Astrocyte of the cerebellum (primary cell): Measurements from ENCODE around the gene TMEM61.

ENCODE experiments used
- DNase-seq: peaks from one replicate; pipeline ENCODE4 v3.0.0-alpha.2; 2011; ENCODE audit warnings: low read depth
- H3K4me3 ChIP-seq: 2 replicates; pipeline ENCODE4 v1.5.1; 2011; ENCODE audit warnings: mild to moderate bottlenecking, low read depth, low read length, moderate library complexity
- in situ Hi-C: cut with HindIII; loops from 2 replicates; pipeline ENCODE4 v1.10.0; 2017; ENCODE audit warnings: low sequenced_read_pairs
- TF ChIP-seq, protein P1 (sequence below): IDR thresholded peaks from 2 replicates; pipeline ENCODE4 v1.5.1; 2012; ENCODE audit warnings: low read length, low read depth, moderate library complexity, mild to moderate bottlenecking; ENCODE audit errors: missing control alignments

The TMEM61 gene

DNA sequence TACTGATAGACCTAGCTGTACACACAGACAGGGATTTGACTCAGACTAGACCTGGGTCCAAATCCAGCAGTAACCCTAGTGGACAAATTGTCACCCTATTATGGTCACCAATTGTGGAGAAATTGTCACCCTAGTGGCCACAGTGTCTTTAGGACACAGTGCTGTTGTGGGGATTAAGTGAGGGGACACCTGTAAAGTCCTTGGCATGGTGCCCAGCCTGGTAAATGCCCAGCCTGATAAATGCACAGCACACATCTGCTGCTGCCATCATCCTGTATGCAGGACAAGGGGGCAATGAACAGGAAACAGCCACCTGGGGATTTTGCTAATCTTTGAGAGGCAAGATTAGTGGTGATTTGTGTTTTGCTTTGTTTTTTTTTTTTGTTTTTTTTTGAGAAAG is 2.3 kb downstream of the TMEM61 start:
- H3K4me3 ChIP-seq = no peak overlapping the region
- TF ChIP-seq, protein P1, sequence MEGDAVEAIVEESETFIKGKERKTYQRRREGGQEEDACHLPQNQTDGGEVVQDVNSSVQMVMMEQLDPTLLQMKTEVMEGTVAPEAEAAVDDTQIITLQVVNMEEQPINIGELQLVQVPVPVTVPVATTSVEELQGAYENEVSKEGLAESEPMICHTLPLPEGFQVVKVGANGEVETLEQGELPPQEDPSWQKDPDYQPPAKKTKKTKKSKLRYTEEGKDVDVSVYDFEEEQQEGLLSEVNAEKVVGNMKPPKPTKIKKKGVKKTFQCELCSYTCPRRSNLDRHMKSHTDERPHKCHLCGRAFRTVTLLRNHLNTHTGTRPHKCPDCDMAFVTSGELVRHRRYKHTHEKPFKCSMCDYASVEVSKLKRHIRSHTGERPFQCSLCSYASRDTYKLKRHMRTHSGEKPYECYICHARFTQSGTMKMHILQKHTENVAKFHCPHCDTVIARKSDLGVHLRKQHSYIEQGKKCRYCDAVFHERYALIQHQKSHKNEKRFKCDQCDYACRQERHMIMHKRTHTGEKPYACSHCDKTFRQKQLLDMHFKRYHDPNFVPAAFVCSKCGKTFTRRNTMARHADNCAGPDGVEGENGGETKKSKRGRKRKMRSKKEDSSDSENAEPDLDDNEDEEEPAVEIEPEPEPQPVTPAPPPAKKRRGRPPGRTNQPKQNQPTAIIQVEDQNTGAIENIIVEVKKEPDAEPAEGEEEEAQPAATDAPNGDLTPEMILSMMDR = no peak
- in situ Hi-C loops = no loop called here
- DNase-seq = no peak

DNA sequence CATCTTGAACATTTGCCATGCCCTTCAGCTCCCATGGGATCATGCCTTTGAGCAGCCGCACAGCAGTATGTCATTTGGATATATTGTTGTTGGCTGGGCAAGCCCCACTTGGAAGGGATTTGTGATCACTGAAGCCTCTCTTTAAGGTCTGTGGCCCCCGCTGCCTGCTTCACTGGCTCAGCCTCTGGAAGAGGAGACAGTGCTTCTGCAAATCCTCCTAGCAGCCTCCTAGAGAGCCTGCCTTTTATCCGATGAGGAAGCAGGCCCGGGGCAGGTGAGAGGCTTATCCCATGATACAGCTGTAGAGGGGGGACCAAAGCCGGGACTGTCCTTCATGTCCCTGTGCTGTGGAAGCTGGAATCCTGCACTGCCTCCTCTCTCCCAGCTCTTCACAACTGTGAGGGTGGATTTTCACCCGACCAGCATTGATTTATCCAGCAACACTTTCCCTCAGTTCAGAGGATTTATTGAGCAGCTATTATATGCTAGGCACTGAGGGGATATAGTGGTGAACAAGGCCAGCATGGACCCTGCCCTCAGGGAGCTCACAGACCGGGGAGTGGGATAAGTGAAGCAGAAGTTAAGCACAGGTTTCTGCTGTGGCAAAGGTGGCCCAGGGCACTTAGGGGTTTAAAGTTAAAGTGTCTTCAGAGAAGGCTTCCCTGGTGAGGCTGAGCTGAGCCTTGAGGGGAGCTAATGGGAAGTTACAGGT is 3.9 kb downstream of the TMEM61 start:
- in situ Hi-C loops = no loop called here
- H3K4me3 ChIP-seq = no peak overlapping the region
- DNase-seq = no peak
- TF ChIP-seq, protein P1 = no peak

DNA sequence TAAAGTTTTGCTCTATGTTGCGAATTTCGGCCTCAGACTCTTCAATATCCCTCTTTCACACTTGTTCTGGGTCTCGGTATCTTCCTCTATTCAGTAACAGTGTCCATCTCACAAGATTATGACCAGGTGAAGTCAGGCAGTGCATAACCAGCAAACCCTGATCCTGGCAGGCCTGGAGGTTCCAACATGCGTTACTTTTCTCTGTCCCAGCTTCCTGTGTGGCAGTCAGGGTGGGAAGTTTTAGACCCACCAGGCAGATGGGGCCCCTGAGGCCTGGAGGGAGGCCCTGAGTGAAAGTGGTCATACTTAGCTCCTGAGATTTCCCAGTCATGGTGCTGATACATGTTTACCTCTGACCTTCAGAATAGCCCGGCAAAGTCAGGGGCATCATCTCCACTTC is 5.1 kb downstream of the TMEM61 start:
- TF ChIP-seq, protein P1 = no peak
- H3K4me3 ChIP-seq = no peak overlapping the region
- in situ Hi-C loops = no loop called here
- DNase-seq = no peak

DNA sequence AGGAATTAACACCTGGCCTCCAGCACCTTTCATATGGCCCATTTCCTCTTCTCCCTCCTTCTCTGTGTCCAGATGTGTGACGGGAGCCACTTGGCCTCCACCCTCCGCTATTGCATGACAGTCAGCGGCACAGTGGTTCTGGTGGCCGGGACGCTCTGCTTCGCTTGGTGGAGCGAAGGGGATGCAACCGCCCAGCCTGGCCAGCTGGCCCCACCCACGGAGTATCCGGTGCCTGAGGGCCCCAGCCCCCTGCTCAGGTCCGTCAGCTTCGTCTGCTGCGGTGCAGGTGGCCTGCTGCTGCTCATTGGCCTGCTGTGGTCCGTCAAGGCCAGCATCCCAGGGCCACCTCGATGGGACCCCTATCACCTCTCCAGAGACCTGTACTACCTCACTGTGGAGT is 5.6 kb downstream of the TMEM61 start:
- TF ChIP-seq, protein P1 = no peak
- no peak overlapping the region for H3K4me3 ChIP-seq
- in situ Hi-C loops = no loop called here
- DNase-seq = no peak

DNA sequence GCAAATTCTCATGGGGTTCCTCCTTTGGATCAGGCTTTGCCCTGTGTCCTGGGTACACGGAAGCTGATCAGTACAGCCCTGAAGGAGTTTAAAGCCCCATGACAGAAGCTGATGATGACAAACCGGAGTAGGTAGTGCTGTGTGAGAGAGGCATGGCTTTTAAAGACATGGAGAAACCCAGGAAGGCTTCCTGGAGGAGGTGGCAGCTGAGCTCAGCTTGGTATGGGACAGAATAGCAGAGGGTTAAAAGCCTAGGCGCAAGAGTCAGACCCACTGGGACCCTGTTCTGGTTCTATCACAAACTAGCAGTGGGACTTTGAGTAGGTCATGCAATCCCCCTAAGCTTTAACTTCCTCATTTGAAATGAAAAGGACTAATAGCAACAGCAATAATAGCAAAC is 6.1 kb downstream of the TMEM61 start:
- TF ChIP-seq, protein P1 = no peak
- H3K4me3 ChIP-seq = no peak overlapping the region
- in situ Hi-C loops = no loop called here
- DNase-seq = no peak

DNA sequence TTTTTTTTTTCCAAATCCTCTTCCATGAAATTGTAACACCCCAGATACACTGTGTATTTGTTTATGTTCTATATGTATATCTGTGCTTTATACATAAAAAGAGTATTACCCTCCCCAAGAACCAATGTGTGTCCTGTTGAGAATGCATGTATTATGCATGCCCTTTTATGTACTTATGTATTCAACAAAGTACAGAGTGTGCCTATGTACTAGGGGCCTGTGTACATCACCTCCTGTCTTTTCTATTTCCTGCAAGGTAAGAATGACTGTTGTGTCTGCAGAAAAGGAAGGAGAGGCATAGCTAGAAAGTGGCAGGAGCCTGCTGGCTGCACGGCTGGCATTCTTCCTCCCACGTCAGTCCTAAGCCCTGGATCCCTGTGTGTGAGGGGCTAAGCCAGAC is 7.0 kb downstream of the TMEM61 start:
- TF ChIP-seq, protein P1 = no peak
- in situ Hi-C loops = no loop called here
- no peak overlapping the region for H3K4me3 ChIP-seq
- DNase-seq = no peak
